Parathyroid adenoma (tissue), 2 donors: ENCODE results near the gene ABCD2.

Experiments
- H2AFZ ChIP-seq: fragments of 300-600 bp; sonication (generic); one replicate; pipeline ENCODE4 v1.7.0; 2017; ENCODE audit warnings: antibody characterized with exemption, mild to moderate bottlenecking
- H3K27ac ChIP-seq: fragments of 300-600 bp; sonication (generic); one replicate; pipeline ENCODE4 v1.7.0; 2017
- H3K27me3 ChIP-seq: fragments of 300-600 bp; sonication (generic); one replicate; pipeline ENCODE4 v1.7.0; 2017; ENCODE audit warnings: low read length; ENCODE audit not compliant: control insufficient read depth, insufficient read depth
- H3K36me3 ChIP-seq: fragments of 300-600 bp; sonication (generic); one replicate; pipeline ENCODE4 v1.7.0; 2017; ENCODE audit warnings: low read length; ENCODE audit not compliant: control insufficient read depth, insufficient read depth
- H3K4me1 ChIP-seq: fragments of 300-600 bp; sonication (generic); one replicate; pipeline ENCODE4 v1.7.0; 2017; ENCODE audit warnings: control low read depth
- H3K4me2 ChIP-seq: fragments of 300-600 bp; sonication (generic); one replicate; pipeline ENCODE4 v1.7.0; 2017; ENCODE audit warnings: low read length
- H3K4me3 ChIP-seq: fragments of 300-600 bp; sonication (generic); one replicate; pipeline ENCODE4 v1.7.0; 2017; ENCODE audit warnings: low read depth, low read length
- H3K79me2 ChIP-seq: fragments of 300-600 bp; sonication (generic); one replicate; pipeline ENCODE4 v1.7.0; 2017; ENCODE audit warnings: control low read depth
- H3K9ac ChIP-seq: fragments of 300-600 bp; sonication (generic); one replicate; pipeline ENCODE4 v1.7.0; 2017; ENCODE audit warnings: mild to moderate bottlenecking
- H3K9me3 ChIP-seq: fragments of 300-600 bp; sonication (generic); one replicate; pipeline ENCODE4 v1.7.0; 2017; ENCODE audit warnings: low read length; ENCODE audit not compliant: control insufficient read depth
- CTCF ChIP-seq: fragments of 300-600 bp; sonication (generic); IDR thresholded peaks from one replicate; pipeline ENCODE4 v1.7.0; 2017; ENCODE audit warnings: antibody characterized with exemption, mild to moderate bottlenecking
- donor health status: primary hyperparathyroidism.

The ABCD2 gene

GRCh38 chr12:39510001-39510400, 109.6 kb downstream of the ABCD2 start:
- Histone ChIP-seq H3K9ac (no peak overlapping the region), H3K36me3 (no peaks in the 10 kb centered on the region)

GRCh38 chr12:39505554-39505953, 114.0 kb downstream of the ABCD2 start:
- Histone ChIP-seq H3K79me2 (no peaks in the 10 kb centered on the region), H3K27me3 (no peaks in the 10 kb centered on the region), H2AFZ (no peak overlapping the region), H3K9ac (no peak overlapping the region), H3K4me3 (no peak overlapping the region), H3K36me3 (no peaks in the 10 kb centered on the region), H3K4me1 (no peaks in the 10 kb centered on the region), H3K9me3 (no peaks in the 10 kb centered on the region), H3K27ac (no peak overlapping the region), H3K4me2 (no peak overlapping the region)
- TF ChIP-seq CTCF, result no peak

More at GRCh38 chr12:39510001-39510400, 109.6 kb downstream of the ABCD2 start:
- Histone ChIP-seq H3K27me3 (no peaks in the 10 kb centered on the region), H3K4me1 (no peaks in the 10 kb centered on the region), H2AFZ (no peak overlapping the region), H3K4me2 (no peak overlapping the region), H3K9me3 (no peaks in the 10 kb centered on the region), H3K4me3 (no peak overlapping the region), H3K79me2 (no peaks in the 10 kb centered on the region), H3K27ac (no peak overlapping the region)
- no peak for TF ChIP-seq CTCF

GRCh38 chr12:39505023-39505422, 114.6 kb downstream of the ABCD2 start:
- no peak overlapping the region for H3K9ac ChIP-seq
- H3K27ac ChIP-seq, result no peak overlapping the region
- no peaks in the 10 kb centered on the region for H3K27me3 ChIP-seq
- no peak overlapping the region for H3K4me3 ChIP-seq
- no peak overlapping the region for H3K4me2 ChIP-seq
- TF ChIP-seq CTCF, result no peak
- no peaks in the 10 kb centered on the region for H3K79me2 ChIP-seq
- no peak overlapping the region for H2AFZ ChIP-seq
- H3K4me1 ChIP-seq, result no peaks in the 10 kb centered on the region
- H3K9me3 ChIP-seq, result no peaks in the 10 kb centered on the region
- no peaks in the 10 kb centered on the region for H3K36me3 ChIP-seq

- H3K9ac ChIP-seq, result no peak overlapping the region
- H3K36me3 ChIP-seq, result no peaks in the 10 kb centered on the region
- no peaks in the 10 kb centered on the region for H3K79me2 ChIP-seq
- H3K9me3 ChIP-seq, result no peaks in the 10 kb centered on the region
- TF ChIP-seq CTCF, result no peak
- no peaks in the 10 kb centered on the region for H3K4me1 ChIP-seq
- H3K27ac ChIP-seq, result no peak overlapping the region
- H2AFZ ChIP-seq, result no peak overlapping the region
- no peak overlapping the region for H3K4me2 ChIP-seq
- H3K4me3 ChIP-seq, result no peak overlapping the region
- H3K27me3 ChIP-seq, result no peaks in the 10 kb centered on the region
Observed at GRCh38 chr12:39503439-39503838, 116.2 kb downstream of the ABCD2 start.

GRCh38 chr12:39502726-39503125, 116.9 kb downstream of the ABCD2 start:
- no peaks in the 10 kb centered on the region for H3K4me1 ChIP-seq
- H3K27me3 ChIP-seq, result no peaks in the 10 kb centered on the region
- no peak overlapping the region for H3K9ac ChIP-seq
- no peak for TF ChIP-seq CTCF
- no peaks in the 10 kb centered on the region for H3K79me2 ChIP-seq
- no peak overlapping the region for H3K4me3 ChIP-seq
- no peak overlapping the region for H3K4me2 ChIP-seq
- H3K9me3 ChIP-seq, result no peaks in the 10 kb centered on the region
- H3K36me3 ChIP-seq, result no peaks in the 10 kb centered on the region
- no peak overlapping the region for H3K27ac ChIP-seq
- no peak overlapping the region for H2AFZ ChIP-seq
